Measurements from ENCODE around the gene RPIA. TPM values are rescaled to one million over a fixed set of nuclear protein-coding genes. Genes with fewer than 3 reads are reported as not detected.
"Not testable (repeated sequence)": the region's sequence is repeated elsewhere in the genome, so short reads cannot be mapped to it uniquely, and the experiment has no call there.

RPIA gene
- total and polyA plus RNA-seq, 8 donors, result 16.0 to 35.2 (median 31.9) TPM

DNA sequence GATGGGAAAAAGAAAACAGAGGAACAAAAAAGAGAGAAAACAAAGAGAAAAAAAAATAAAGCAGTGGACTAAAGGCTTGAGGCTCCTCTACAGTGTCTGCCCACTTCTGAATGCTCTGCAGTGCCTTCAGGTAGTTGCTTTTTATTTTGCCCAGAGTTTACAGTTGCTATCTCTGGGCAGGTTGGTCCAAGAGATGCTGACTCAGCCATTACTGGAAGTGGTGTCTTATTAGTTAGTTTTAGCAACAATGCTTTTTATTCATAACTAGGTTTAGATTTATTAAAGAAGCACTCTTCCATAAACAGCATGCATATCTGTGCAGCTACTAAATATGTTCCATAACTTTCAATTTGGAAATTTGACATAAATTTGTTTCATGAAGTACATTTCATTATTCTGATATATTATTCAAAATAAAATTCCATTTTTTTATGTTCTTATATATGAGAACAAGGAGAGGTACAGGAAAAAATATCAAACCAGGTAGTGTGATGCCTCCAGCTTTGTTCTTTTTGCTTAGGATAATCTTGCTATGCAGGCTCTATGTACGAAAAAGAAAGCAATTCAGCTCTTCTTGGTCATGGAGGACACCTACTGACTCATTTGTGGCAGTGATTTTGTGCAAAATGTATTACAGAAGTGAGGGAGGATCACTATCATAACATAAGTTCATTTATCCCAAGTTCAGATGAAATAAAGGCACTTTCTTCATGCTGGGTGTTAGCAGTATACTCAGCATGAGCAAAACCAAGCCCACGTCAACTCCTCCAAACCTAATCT lies 69.5 kb downstream of the RPIA start:
- Histone ChIP-seq H3K27ac (no peak overlapping the region), H3K9me3 (peaks cover 0 to 27% of the 10 kb centered on the region in 2 donors), H3K4me1 (peaks cover 7 to 12% of the 10 kb centered on the region in 2 donors), H3K4me3 (no peak overlapping the region), H3K27me3 (peaks cover 19 to 26% of the 10 kb centered on the region in 2 donors), H3K36me3 (peaks cover 0 to 6% of the 10 kb centered on the region in 2 donors)
- DNase-seq (no peak), ATAC-seq (no peak)
- TF ChIP-seq, protein P1, sequence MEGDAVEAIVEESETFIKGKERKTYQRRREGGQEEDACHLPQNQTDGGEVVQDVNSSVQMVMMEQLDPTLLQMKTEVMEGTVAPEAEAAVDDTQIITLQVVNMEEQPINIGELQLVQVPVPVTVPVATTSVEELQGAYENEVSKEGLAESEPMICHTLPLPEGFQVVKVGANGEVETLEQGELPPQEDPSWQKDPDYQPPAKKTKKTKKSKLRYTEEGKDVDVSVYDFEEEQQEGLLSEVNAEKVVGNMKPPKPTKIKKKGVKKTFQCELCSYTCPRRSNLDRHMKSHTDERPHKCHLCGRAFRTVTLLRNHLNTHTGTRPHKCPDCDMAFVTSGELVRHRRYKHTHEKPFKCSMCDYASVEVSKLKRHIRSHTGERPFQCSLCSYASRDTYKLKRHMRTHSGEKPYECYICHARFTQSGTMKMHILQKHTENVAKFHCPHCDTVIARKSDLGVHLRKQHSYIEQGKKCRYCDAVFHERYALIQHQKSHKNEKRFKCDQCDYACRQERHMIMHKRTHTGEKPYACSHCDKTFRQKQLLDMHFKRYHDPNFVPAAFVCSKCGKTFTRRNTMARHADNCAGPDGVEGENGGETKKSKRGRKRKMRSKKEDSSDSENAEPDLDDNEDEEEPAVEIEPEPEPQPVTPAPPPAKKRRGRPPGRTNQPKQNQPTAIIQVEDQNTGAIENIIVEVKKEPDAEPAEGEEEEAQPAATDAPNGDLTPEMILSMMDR (IDR thresholded peaks at IDR 0.05), result no peak
- intact Hi-C loops (cut with DNase I), result no loop called here

DNA sequence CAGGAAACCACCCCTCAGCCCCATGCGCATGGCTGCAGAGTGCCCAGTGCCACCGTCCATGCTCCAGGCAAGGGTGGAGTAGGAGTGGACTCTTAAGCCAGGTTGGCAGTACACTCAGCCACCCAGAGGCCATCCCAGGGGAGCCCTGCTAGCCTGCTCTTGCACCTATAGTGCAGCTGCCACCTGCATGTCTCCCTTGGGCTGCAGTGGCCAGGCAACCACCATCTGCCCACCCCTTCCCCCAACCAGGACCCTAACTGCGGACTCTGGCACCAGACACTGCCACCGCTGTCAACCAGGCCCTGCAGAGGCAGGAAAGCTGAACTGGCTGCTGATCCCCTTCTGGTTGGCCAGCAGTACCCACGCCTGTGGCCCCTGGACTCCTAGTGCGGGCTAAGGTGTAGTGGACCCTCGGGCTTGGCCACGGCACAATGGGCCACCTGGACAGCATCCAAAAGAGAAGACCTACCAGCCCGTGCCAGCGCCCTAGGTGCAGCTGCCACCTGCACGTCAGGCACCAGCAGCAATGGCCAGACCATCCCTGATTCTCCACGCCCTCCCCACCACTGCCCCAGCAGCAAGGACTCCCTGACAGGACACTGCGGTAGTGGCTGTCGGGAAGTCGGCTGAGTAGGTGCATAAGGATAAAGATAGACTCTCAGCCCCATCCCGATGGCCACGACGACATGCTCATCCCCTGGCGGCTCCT lies 72.8 kb downstream of the RPIA start:
- Histone ChIP-seq H3K27me3 (peaks cover 19 to 34% of the 10 kb centered on the region in 2 donors), H3K4me3 (no peak overlapping the region), H3K9me3 (peaks cover 0 to 7% of the 10 kb centered on the region in 2 donors), H3K27ac (no peak overlapping the region), H3K4me1 (peaks cover 7 to 12% of the 10 kb centered on the region in 2 donors), H3K36me3 (no peaks in the 10 kb centered on the region)
- ATAC-seq (no peak), DNase-seq (no peak)
- TF ChIP-seq, protein P1 (IDR thresholded peaks at IDR 0.05), result no peak
- intact Hi-C loops (cut with DNase I), result no loop called here

DNA sequence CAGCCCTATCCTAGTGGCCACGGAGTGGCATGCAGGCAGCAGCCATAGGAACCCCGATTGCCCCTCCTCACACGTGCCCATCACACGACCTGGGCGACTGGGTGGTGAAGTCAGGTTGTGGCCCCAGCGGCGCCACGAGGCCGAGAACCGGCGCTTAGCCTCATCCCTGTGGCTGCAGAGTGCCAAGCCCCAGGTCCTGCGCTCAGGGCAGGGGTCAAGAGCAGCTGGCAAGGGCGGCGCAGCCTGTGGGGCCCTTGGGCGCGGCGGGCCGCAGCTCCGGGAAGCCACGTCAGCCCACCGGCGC lies 73.3 kb downstream of the RPIA start:
- Histone ChIP-seq H3K36me3 (no peaks in the 10 kb centered on the region), H3K4me1 (peaks cover 7 to 12% of the 10 kb centered on the region in 2 donors), H3K4me3 (no peak overlapping the region), H3K27me3 (peaks cover 19 to 34% of the 10 kb centered on the region in 2 donors), H3K27ac (no peak overlapping the region), H3K9me3 (peaks cover 0 to 2% of the 10 kb centered on the region in 2 donors)
- intact Hi-C loops (cut with DNase I), result no loop called here
- TF ChIP-seq, protein P1 (IDR thresholded peaks at IDR 0.05), result no peak
- ATAC-seq (no peak), DNase-seq (no peak)

DNA sequence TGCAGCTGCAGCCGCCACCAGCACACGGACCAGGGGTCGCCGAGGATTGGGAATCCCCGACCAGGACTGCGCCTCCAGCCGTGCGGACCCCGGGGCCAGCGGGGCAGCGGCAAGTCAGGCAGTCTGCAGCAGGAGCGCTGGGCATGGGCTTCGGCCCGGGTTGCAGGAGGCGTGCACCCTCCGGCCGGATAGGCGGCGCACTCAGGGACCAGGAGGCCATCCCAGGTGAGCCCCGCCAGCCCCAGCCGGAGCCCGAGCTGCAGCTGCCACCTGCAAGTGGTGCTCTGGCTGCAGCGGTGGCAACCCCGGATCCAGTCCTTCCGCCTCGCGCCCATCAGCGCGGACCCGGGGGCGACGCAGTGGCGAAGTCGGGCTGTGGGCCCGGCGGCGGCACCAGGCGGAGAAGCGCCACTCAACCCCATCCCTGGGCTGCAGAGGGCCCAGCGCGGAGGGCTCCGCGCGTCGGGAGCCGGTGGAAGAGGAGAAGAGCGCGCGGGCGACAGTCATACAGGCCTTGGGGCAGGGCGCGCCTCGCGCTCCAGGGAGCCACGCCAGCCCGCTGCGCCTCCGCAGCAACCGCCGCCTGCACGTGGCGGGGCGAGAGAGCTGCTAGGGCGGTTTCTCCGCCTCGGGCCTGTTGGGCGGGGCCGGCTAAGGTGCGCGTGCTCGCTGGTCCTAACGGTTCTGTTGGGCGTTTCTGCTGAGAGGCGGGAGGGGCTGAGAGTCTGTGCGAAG lies 73.8 kb downstream of the RPIA start:
- no peaks in the 10 kb centered on the region for H3K36me3 ChIP-seq
- H3K9me3 ChIP-seq, result no peaks in the 10 kb centered on the region
- TF ChIP-seq, protein P1 (IDR thresholded peaks at IDR 0.05), result no peak
- intact Hi-C loops (cut with DNase I), result no loop called here
- no peak overlapping the region for H3K4me3 ChIP-seq
- peak in 2 of 4 donors; percentile 49 to 75 for DNase-seq
- H3K27me3 ChIP-seq, result peaks cover 22 to 34% of the 10 kb centered on the region in 2 donors
- H3K27ac ChIP-seq, result no peak overlapping the region
- ATAC-seq, result peak; percentile 63
- H3K4me1 ChIP-seq, result peaks cover 7 to 12% of the 10 kb centered on the region in 2 donors

DNA sequence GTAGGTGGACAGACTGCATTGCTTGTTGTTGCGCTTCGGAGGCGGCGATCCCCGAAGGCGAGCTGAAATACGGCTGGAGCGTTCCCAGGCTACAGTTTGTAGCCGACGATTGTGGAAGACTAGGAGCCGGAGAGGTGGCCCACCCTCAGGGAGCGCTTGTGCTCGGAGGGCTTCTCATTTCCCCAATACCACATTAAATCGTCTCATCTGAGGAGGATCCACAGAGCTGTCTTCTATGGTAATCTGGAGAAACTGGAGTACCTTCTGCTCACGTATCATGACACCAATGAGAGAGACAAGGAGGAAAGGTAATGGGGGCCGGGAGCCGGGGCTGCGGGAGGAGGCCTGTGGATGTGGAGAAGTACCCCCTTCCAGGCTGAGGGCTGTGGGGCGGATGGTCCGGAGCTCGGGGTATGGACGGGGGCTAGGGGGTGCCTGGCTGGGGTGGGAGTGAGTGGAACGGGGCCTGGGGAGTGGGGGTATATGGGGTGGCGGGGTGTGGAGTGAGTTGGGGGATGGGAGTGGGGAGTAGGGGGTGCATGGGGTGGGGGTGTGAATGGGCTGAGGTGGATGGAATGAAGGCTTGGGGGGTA lies 74.5 kb downstream of the RPIA start:
- H3K9me3 ChIP-seq; H3K36me3 ChIP-seq; intact Hi-C loops (cut with DNase I); DNase-seq; H3K4me3 ChIP-seq; H3K27ac ChIP-seq; ATAC-seq: not testable (repeated sequence)
- H3K27me3 ChIP-seq, result peaks cover 22 to 34% of the 10 kb centered on the region in 2 donors
- H3K4me1 ChIP-seq, result peaks cover 7 to 12% of the 10 kb centered on the region in 2 donors

Data from left lung (tissue), 10 donors.